ENCODE measurements around the gene CROCC2.

CROCC2 gene

DNA sequence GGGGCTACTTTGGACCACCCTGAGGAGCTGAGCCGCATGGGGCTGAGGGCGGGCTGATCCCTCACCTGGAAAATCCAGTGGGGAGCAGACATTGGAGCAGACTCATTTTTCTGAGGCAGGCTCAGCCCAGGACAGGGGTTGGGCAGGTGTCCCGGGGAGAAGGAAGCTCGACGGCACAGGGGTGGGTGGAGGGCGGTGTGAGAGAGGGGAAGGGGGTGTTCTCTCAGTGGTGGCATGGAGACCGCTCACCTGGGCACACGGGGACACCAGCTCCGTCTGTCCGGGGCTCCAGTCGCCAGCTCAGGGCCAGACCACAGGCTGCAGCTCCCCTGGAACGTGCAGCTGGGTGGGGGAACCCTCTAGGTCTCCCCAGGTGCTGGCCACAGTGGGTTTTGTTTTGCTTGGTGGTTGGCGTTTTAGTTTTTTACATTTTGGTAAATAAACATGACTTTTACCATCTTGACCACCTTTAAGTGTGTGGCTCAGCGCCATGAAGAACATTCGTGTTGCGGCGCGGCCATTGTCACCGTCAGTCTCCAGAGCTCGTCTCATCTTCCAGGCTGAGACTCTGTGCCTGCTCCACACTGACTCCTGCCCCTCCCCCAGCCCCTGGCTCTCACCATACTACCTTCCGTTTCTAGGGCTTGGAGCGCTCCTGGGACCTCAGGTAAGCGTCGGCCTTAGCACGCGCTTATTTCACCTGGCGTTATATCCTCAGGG is 5.8 kb upstream of the CROCC2 start:
- ATAC-seq (ENCODE audit: insufficient read depth, low read depth) (no peak), DNase-seq (no peak)
- no peak overlapping the region for H3K4me2 ChIP-seq (ENCODE audit: insufficient read depth, low read length)
- H3K79me2 ChIP-seq (ENCODE audit: insufficient read depth, low read length): no peaks in the 10 kb centered on the region
- peaks cover 3% of the 10 kb centered on the region; the same call in 1 of the 2 replicates for H4K20me1 ChIP-seq (ENCODE audit: insufficient read depth, low read length)
- H3K27me3 ChIP-seq (ENCODE audit: insufficient read depth, low read length, poor library complexity): peaks cover 4% of the 10 kb centered on the region
- no peak overlapping the region for H3K4me3 ChIP-seq (ENCODE audit: low read depth in 1 of 2, low read length in 2 of 2)
- no peaks in the 10 kb centered on the region for H3K36me3 ChIP-seq (ENCODE audit: insufficient read depth, low read length)
- H3K4me1 ChIP-seq (ENCODE audit: insufficient read depth, low read length): no peaks in the 10 kb centered on the region
- H2AFZ ChIP-seq (ENCODE audit: low read depth, low read length): no peak overlapping the region
- no peak overlapping the region for H3K27ac ChIP-seq (ENCODE audit: low read length)
- no peak overlapping the region for H3K9ac ChIP-seq (ENCODE audit: low read depth, low read length)
- no peak for TF ChIP-seq EZH2 (IDR thresholded peaks at IDR 0.05; ENCODE audit: borderline replicate concordance, low read depth, low read length, severe bottlenecking)
- TF ChIP-seq, protein P1, sequence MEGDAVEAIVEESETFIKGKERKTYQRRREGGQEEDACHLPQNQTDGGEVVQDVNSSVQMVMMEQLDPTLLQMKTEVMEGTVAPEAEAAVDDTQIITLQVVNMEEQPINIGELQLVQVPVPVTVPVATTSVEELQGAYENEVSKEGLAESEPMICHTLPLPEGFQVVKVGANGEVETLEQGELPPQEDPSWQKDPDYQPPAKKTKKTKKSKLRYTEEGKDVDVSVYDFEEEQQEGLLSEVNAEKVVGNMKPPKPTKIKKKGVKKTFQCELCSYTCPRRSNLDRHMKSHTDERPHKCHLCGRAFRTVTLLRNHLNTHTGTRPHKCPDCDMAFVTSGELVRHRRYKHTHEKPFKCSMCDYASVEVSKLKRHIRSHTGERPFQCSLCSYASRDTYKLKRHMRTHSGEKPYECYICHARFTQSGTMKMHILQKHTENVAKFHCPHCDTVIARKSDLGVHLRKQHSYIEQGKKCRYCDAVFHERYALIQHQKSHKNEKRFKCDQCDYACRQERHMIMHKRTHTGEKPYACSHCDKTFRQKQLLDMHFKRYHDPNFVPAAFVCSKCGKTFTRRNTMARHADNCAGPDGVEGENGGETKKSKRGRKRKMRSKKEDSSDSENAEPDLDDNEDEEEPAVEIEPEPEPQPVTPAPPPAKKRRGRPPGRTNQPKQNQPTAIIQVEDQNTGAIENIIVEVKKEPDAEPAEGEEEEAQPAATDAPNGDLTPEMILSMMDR (IDR thresholded peaks at IDR 0.05; ENCODE audit: borderline replicate concordance, extremely low read depth, low read length, poor library complexity, severe bottlenecking): no peak
- H3K9me3 ChIP-seq (ENCODE audit: insufficient read depth, low read length, severe bottlenecking): no peaks in the 10 kb centered on the region

DNA sequence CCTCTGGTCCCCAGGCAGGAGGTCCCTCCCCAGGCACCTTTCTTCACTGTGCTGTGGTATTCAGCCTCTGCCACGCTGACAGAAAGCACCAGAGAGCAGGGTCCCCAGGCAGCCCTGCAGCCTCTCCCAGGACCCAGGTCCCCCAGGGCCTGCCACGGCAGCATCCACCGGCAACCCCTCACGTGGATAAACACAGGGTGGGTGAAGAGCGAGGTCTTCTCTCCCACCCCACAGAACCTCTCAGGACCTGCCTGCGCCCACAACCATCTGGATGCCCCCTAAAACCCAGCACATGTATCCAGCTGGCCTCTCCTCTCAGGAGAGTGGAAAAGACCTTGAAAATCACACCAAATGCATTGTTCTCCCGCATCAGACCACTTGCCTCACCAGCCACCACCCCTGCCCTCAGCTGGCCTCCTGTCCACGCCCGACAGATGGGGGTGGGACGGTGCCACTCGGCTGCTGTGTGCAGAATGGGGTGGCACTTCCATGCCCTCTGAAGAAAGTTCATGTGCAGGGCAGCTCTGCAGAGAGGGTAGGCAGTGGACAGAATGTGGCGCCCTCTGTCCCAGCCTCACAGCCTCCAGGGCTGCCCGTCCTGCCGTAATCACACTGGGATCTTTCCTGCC is 4.0 kb upstream of the CROCC2 start:
- TF ChIP-seq EZH2 (IDR thresholded peaks at IDR 0.05; ENCODE audit: borderline replicate concordance, low read depth, low read length, severe bottlenecking): no peak
- TF ChIP-seq, protein P1 (IDR thresholded peaks at IDR 0.05; ENCODE audit: borderline replicate concordance, extremely low read depth, low read length, poor library complexity, severe bottlenecking): no peak
- Histone ChIP-seq H3K27me3 (ENCODE audit: insufficient read depth, low read length, poor library complexity) (peaks cover 4% of the 10 kb centered on the region), H3K27ac (ENCODE audit: low read length) (no peak overlapping the region), H3K9me3 (ENCODE audit: insufficient read depth, low read length, severe bottlenecking) (no peaks in the 10 kb centered on the region), H3K9ac (ENCODE audit: low read depth, low read length) (no peak overlapping the region), H3K36me3 (ENCODE audit: insufficient read depth, low read length) (no peaks in the 10 kb centered on the region), H4K20me1 (ENCODE audit: insufficient read depth, low read length) (no peaks in the 10 kb centered on the region; the same call in 1 of the 2 replicates), H3K79me2 (ENCODE audit: insufficient read depth, low read length) (no peaks in the 10 kb centered on the region), H2AFZ (ENCODE audit: low read depth, low read length) (no peak overlapping the region), H3K4me2 (ENCODE audit: insufficient read depth, low read length) (no peak overlapping the region), H3K4me3 (ENCODE audit: low read depth in 1 of 2, low read length in 2 of 2) (no peak overlapping the region), H3K4me1 (ENCODE audit: insufficient read depth, low read length) (no peaks in the 10 kb centered on the region)
- no peak for ATAC-seq (ENCODE audit: insufficient read depth, low read depth)
- no peak for DNase-seq

DNA sequence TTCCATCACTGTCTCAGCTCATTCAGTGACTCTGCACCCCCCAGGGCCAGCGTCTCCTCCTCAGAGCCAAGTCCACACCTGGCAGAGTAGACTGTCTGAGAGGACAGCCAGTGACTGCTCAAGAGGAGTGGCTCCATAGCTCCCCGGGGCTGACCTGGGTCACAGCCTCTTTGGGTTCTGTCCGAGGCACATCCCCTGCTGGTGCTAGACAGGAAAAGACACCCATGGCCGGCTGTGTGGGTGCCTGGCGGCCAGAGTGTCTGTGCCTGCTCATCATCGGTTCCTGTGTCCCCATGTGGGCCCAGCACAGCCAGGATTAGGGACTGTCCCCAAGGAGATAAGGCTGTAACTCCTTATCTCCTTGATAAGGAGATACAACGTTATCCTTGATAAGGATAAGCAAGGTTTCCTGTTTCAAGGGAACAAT is 3.5 kb upstream of the CROCC2 start:
- H3K27me3 ChIP-seq (ENCODE audit: insufficient read depth, low read length, poor library complexity): peaks cover 4% of the 10 kb centered on the region
- no peaks in the 10 kb centered on the region for H3K36me3 ChIP-seq (ENCODE audit: insufficient read depth, low read length)
- TF ChIP-seq, protein P1 (IDR thresholded peaks at IDR 0.05; ENCODE audit: borderline replicate concordance, extremely low read depth, low read length, poor library complexity, severe bottlenecking): no peak
- TF ChIP-seq EZH2 (IDR thresholded peaks at IDR 0.05; ENCODE audit: borderline replicate concordance, low read depth, low read length, severe bottlenecking): no peak

More for the DNA sequence above, 3.5 kb upstream of the CROCC2 start:
- Histone ChIP-seq H4K20me1 (ENCODE audit: insufficient read depth, low read length) (no peaks in the 10 kb centered on the region; the same call in 1 of the 2 replicates), H3K27ac (ENCODE audit: low read length) (no peak overlapping the region), H2AFZ (ENCODE audit: low read depth, low read length) (no peak overlapping the region), H3K9me3 (ENCODE audit: insufficient read depth, low read length, severe bottlenecking) (no peaks in the 10 kb centered on the region), H3K9ac (ENCODE audit: low read depth, low read length) (no peak overlapping the region), H3K4me1 (ENCODE audit: insufficient read depth, low read length) (no peaks in the 10 kb centered on the region), H3K4me3 (ENCODE audit: low read depth in 1 of 2, low read length in 2 of 2) (no peak overlapping the region), H3K79me2 (ENCODE audit: insufficient read depth, low read length) (no peaks in the 10 kb centered on the region), H3K4me2 (ENCODE audit: insufficient read depth, low read length) (no peak overlapping the region)
- DNase-seq (no peak), ATAC-seq (ENCODE audit: insufficient read depth, low read depth) (no peak)

Data from DND-41 (cell line).